ENCODE results near the gene SELENOW.
A peak's percentile ranks its signal among the peaks of the same experiment; 100 is the strongest.
"Not testable (repeated sequence)": the region's sequence is repeated elsewhere in the genome, so short reads cannot be mapped to it uniquely, and the experiment has no call there.

Gene SELENOW

DNA sequence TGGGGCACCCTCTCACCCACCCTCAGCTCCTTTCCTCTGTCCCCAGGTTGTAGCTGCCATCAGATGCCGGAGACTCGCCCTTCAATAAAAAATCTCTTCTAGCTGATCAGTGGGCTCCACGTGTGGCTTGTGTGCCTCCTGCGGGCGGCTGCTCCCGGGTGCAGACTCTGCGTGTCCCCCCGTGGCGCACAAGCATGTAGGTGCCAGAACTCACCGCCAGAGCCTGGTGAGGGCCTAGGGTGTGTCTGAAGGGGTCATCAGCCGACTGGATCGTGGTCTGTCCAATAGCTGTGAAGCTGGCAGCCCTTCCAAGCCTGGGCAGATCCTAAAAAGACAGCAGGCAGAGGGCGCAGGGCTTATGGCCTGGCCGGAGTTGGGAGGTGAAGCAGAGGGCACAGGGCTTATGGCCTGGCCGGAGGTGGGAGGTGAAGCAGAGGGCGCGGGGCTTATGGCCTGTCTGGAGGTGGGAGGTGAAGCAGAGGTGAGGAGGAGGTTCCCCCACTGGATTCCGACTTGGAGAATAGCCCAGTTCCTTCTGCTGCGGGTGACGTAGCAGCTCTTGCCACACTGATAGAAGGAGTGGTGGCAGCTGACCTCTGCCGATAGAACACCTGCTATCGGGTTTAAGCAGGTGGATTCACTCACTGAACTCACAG lies 21.4 kb upstream of the SELENOW start:
- DNase-seq = no peak

DNA sequence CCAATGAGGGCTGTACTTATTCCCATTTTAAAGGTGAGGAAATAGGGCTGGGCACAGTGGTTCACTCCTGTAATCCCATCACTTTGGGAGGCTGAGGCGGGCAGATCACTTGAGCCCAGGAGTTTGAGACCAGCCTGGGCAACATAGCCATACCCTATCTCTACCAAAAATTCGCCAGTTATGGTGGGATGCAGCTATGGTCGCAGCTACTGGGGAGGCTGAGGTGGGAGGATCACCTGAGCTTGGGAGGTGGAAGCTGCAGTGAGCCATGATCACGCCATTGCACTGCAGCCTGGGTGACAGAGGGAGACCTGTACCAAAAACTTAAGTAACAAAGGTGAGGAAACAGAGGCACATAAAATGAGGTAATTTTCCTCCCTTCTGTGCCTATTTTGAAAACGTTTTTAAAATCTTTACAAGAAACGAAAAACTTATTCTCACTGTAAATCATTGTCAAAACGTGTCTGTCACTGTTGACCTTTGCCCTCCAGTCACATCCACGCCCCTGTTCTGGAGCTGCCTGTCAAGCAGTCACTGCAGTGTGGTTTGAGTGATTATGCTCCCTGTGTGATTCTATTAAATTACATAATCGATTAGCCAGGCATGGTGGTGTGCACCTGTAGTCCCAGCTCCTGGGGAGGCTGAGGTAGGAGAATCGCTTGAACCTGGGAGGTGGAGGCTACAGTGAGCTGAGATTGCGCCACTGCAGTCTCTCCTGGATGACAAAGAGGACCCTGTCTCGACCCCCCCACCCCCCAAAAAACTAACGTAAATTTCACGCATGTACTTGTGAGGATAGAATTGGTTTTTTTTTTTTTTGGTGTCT lies 20.7 kb upstream of the SELENOW start:
- DNase-seq = no peak

DNA sequence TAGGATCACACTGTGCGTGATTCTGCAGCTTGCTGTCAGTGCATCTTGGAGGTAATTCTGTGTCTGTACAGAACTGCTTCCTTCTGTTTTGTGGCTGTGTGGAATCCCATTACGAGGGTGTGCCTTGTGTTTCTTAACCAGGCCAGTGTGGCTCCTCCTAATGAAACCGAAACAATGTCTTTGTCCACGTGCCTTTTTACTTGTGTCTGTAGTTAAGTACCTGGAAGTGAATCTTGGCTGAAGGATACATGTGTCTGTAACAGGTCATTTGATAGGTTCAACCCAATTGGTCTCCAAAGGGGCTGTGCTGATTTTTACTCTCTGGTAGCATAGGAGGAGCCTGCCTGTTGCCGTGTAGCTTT lies 20.1 kb upstream of the SELENOW start:
- DNase-seq = no peak

DNA sequence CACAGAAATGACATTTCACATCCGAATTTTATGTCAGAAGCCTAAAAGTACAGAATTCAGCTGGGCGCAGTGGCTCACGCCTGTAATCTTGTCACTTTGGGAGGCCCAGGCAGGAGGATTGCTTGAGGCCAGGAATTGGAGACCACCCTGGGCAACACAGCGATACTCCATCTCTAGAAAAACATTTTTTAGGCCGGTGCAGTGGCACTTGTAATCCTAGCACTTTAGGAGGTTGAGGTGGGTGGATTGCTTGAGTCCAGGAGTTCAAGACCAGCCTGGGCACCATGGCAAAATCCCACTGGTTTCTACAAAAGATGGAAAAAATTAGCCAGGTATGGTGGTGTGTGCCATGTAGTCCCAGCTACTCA lies 17.9 kb upstream of the SELENOW start:
- DNase-seq = no peak

DNA sequence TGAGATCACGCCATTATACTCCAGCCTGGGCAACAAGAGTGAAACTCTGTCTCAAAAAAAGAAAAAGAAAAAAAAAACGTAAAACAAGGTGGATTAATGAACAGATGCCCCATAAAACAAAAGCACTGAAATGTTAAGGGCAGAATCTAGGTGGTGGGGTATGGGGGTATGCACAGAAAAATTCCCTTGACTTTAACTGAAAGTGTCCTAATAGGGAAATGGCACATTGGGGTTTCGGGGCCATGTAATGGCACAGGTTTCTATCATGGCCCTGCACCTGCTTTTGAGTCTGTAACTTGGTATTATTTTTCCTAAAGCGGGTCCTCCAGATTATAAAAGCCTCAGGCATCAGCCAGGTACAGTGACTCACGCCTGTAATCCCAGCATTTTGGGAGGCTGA lies 16.9 kb upstream of the SELENOW start:
- no peak for DNase-seq

DNA sequence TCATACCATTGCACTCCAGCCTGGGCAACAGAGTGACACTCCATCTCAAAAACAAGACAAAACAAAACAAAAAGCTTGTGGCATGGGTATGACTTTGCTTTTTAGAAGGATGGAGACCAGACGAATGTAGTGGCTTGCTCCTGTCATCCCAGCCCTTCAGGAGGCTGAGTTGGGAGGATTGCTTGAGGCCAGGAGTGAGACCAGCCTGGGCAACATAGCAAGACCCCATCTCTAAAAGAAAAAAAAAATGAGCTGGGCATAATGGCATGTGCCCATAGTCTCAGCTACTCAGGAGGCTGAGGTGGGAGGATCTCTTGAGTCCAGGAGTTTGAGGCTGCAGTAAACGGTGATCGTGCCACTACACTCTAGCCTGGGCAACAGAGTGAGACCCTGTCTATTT lies 16.4 kb upstream of the SELENOW start:
- no peak for DNase-seq

DNA sequence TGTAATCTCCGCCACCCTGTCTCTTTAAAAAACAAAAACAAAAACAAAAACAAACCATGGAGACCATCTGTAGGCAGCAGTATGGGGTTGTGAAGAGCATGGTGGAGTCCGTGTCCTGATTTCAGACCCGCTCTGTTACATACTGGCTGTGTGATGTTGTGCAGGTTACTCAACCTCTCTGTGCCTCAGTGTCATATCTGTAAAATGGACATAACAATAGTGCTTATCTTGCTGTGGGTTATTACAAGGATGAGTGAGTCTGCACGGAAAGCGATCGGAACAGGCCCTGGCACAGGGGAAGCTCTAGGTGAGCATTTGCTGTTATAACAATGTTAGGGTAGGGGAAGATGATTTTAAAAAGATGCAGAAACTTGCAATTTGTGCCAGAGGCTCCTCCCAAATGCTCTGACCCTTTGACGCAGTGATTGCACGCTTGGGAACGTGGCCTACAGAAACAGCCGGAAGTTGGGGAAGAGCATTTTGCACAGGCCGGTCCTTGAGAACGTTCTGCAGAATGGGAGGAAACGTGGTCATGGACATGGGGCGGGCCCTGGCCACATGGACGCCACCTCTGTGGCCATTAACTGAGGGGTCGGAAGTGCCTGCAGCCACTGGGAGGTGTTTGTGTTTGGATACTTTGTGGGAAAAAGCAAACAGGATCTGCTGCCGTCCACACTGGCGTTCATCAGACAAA lies 15.7 kb upstream of the SELENOW start:
- DNase-seq = no peak

DNA sequence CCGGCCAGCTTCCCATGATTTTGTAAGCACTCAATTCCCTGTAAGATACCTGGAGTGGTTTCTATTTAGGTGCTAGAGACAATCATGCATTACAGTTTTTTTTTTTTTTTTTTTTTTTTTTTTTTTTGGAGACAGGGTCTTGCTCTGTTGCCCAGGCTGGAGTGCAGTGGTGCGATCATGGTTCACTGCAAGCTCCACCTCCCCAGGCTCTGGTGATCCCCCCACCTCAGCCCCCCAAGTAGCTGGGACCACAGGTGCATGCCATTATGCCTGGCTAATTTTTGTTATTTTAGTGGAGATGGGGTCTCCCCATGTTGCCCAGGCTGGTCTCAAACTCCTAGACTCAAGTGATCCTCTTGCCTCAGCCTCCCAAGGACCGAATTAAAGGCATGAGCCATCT lies 13.8 kb upstream of the SELENOW start:
- not testable (repeated sequence) for DNase-seq

DNA sequence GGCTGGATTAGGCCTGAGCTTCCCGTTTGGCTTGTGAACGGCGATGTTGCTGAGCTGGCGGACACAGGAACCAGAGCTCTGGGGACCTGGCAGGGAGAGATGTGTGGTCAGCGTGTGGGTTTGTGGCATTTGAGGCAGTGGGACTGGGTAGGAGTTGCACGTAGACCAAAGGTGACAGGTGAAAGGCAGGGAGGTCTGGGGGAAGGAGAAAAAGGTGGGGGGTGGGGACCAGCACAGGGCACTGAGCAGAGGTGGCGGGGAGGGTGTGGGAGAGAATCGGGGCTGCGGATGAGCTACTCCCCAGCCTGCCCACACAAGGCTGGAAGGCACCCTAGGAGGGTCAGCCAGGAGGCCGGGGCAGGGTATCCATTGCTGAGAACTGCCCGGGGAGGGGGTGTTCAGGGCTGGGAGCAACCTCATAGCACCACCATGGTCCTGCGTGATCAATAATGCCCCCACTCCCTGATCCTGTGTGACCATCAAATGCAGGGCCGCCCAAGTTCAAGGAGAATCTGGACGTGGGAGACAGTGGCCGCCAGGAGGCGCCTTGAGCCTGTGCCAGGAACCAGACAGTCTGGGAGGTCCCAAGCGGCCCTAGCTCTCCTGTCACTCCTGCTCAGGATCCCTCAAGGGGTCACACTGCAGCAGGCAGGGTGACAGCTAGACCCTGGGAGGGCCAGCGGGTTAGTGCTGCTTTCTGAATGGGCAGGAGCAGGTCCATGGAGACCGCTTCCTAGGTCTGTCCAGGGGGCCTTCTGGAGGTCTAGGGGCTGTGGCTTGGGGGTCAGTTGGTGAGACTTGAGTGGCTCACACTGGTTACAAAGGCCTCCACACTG lies 12.8 kb upstream of the SELENOW start:
- peak; percentile 49 to 59 for DNase-seq

DNA sequence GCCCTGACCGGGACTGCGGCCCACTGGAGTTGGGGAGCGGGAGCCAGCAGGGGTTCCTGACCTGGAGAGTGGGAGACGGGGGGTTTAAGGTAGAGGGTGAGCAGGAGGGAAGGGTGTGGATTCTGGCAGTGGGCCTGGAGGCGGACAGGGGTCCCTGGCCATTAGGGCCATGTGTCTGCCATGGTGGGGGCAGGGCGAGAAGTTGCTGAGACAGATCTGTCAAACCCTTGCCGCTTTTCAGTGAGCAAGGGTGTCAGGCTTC lies 12.2 kb upstream of the SELENOW start:
- no peak for DNase-seq

DNA sequence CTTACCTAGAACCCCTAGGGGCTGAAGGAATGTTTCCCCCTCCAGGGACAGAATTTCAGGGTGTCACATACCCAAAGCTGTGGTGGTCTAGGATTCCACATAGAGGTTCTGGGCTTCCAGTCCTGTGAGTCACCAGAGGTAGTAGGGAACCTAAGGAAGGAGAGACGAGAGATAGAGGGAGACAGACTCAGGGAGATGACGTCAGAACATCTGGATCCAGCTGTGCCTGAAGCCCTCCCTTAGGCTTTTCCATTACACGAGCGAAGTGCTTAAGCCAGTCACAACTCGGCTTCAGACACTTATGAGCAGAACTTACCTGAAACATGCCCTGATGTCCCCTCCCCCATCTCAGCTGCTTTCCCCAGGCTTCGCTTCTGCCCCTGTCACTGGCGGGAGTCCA lies 11.8 kb upstream of the SELENOW start:
- no peak for DNase-seq

DNA sequence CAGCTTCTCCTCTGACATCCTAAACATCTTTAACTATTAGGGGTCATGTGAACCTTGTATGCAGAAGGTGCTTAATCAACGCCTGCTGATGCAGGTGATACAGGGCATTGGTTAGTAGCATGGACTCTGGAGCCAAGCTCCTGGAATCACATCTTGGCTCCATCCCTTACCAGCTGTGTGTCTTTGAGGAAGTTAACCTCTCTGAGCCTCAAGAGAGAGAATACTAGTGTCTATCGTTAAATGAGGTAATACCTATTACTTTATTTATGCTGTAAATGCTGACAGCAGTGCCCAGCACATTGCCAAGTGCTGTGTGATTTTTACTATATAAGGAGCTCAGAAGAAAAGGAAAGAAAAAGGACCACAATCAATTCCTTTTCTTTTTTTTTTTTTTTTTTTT lies 11.2 kb upstream of the SELENOW start:
- DNase-seq = no peak

DNA sequence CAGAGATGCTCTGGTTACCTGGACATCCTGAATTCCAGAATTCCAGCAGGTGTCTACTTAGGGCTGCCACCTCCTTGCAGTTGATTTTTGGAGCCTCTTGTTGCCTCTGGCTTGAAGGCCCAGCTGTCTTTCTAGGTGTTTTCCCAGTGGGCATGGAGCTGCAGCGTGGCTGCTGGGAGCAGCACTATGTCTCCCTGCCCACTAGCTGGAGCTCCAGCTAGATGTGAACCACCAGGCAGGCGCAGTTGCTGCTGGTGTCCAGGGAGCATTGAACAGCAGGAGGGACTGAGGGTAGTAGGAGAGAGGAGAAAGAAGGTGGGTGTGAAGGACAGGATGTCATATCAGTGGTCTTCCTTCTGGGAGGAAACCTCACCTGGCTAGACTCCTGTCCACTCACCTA lies 9.9 kb upstream of the SELENOW start:
- no peak for DNase-seq

DNA sequence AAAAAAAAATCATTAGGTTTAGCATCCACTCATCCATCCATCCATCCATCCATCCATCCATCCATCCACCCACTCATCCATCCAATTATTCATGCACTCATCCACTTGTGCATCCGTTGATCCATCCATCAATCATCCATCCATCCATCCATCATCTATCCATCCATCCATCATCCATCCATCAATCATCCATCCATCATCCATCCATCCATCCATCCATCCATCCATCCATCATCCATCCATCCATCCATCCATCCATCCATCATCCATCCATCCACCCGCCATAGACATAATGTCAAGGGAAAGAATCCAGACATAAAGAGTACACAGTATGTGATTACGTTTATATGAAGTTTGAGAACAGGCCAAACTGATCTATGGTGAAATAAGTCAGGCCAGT lies 9.0 kb upstream of the SELENOW start:
- DNase-seq = no peak

DNA sequence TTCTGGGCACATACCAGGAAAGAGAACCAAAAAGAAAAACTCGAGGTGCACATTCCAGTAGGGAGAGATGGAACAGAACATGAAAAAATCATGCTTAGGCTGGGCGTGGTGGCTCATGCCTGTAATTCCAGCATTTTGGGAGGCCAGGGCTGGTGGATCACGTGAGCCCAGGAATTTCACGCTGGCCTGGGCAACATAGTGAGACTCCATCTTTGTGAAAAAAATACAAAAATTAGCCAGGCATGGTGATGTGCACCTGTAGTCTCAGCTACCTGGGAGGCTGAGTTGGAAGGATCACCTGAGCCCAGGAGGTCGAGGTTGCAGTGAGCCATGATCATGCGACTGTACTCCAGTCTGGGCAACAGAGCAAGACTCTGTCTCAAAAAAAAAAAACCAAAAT lies 7.2 kb upstream of the SELENOW start:
- DNase-seq = not testable (repeated sequence)

DNA sequence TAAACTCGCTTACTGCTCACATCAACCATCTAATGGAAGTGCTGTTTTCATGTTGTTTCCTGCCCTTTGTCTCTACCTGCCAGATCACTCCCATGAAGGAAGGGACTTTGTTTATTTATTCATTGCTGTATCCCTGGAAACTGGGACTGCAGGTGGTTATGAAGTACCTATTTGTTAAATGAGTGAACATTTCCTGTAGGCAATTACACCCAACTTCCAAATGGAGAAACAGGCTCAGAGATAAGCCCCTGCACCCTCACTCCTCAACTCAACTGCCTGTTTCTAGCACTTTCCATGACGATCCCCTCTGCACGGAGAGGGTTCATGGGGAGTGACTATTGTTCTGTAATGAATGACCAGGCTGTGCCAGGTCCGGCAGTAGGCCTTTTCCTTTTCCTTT lies 1.9 kb upstream of the SELENOW start:
- DNase-seq = no peak

DNA sequence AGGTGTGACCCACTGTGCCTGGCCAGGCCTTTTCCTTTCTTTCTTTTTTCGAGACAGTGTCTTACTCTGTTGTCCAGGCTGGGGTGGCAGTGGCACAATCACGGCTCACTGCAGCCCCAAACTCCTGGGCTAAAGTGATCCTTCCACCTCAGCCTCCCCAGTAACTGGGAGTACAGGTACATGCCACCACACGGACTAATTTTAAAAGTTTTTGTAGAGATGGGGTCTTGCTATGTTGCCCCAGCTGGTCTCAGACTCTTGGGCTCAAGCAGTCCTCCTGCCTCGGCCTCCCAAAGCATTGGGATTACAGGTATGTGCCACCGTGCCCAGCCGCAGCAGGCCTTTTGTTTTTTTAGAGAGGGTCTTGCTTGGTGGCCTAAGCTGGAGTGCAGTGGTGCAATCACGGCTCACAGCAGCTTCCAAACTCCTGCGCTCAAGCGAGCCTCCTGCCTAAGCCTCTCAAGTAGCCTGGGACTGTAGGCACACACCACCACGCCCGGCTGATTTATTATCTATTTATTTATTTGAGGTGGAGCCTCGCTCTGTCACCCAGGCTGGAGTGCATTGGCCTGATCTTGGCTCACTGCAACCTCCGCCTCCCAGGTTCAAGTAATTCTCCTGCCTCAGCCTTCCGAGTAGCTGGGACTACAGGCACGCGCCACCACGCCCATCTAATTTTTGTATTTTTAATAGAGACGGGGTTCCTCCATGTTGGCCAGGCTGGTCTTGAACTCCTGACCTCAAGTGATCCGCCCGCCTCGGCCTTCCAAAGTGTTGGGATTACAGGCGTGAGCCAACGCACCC lies 1.1 kb upstream of the SELENOW start:
- not testable (repeated sequence) for DNase-seq

DNA sequence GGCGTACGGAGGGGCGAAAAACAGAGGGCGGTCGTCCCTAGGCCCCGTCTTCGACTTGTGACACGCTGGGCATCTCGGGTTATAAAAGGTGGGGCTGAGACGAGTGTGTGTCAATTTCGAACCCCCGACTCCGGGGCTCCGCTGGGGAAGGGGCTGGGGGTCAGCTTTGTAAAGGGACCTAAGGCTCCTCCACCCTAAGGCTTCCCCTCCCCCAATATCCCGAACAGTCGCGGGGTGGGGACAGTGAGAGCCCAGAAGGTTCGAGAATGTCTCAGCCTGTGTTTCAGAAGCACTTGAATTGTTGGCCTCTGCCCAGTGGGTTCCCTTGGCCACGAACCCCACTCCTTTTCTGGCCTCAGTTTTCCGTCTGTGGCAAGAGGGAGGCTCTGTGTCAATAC lies 450 bp downstream of the SELENOW start:
- DNase-seq = peak; percentile 20 to 24

DNA sequence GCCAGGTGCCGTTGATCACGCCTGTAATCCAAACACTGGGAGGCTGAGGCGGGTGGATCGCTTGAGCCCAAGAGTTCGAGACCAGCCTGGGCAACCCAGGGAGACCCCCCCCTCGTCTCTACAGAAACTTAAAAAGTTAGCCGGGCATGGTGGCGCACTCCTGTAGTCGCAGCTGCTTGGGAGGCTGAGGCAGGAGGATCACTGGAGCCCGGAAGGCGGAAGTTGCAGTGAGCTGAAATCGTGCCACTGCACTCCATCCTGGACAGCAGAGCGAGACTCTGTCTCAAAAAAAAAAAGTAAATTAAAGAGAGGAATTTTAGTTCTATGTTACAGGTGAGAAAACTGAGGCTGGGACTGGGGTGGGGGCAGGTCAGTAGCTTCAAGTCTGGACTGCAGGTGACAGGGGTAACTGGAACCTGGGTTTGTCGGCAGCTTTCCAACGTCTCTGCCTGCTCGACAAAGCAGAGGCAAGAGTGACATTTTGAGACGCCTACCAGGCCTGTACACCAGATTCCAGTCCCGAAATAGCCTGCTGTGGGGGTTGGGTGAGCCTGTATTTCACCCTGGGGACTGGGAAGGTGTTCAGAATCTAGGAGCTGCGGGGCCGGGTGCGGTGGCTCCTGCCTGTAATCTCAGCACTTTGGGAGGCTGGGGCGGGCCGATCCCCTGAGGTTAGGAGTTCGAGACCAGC lies 1.2 kb downstream of the SELENOW start:
- no peak for DNase-seq

DNA sequence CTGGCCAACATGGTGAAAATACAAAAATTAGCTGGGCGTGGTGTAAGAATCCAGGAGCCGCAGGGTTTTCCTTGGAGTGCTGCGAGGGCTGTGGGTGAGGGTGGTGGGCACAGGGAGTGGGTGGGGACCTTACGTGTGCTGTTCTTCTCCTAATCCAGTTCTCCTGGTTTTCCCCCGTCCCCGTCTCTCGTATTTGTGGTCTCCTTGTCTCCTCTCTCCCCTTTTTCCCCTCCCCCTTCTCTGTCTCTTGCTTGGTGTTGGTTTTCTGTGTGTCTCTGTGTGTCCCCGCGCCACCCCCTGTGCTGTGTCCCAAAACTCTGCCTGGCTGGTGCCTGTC lies 1.7 kb downstream of the SELENOW start:
- DNase-seq = no peak

DNA sequence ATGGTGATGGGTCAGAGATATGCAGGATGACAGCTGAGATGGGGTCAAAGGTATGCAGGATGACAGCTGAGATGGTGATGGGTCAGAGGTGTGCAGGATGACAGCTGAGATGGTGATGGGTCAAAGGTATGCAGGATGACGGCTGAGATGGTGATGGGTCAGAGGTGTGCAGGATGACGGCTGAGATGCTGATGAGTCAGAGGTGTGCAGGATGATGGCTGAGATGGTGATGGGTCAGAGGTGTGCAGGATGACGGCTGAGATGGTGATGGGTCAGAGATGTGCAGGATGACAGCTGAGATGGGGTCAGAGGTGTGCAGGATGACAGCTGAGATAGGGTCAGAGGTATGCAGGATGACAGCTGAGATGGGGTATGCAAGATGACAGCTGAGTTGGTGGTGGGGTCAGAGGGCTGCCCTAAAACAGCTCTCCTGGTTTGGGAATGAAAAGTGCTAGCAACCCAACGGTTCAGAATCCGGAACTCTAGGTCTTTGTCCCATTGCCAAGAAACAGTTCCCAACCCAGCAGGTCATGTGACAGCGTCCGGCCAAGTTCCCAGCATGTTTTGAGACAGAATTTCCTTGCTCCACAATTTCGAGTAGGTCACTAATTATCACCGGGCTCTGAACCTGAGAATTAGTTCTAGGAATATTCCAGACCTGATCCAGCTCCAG lies 3.2 kb downstream of the SELENOW start:
- no peak for DNase-seq

DNA sequence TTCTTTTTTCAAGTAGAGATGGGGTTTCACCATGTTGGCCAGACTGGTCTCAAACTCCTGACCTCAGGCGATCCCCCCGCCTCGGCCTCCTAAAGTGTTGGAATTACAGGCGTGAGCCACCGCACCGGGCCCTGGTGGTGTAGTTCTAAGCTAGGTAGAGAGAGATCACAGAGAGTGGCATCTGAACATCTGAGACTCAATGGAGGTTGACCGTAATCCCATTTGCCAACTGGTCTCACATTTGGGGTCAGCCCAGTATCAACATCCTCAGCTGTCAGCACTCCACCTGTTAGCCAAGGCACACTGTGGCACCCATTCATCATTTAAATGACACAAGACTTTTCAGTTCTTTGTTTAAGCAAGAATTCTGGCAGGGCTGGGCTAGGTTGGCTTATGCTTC lies 8.1 kb downstream of the SELENOW start:
- DNase-seq = no peak

Measured in activated CD4-positive, alpha-beta T cell treated with anti-CD3 and anti-CD28 coated beads, Interleukin-2, amount 50 U/mL, for 48 hours (primary cell).